HFFc6 (cell line): Measurements from ENCODE around the gene PAPPA. TPM values are rescaled to one million over a fixed set of nuclear protein-coding genes. Genes with fewer than 3 reads are reported as not detected.

ENCODE experiments used
- DNase-seq: peaks from one replicate; pipeline ENCODE4 v3.0.0-alpha.2; 2018
- H3K27ac Mint-ChIP-seq: 2 replicates; pipeline ENCODE4 v1.8.0; 2020; ENCODE audit warnings: mild to moderate bottlenecking, mixed read lengths
- H3K27me3 Mint-ChIP-seq: 2 replicates; pipeline ENCODE4 v1.8.0; 2021; ENCODE audit warnings: mild to moderate bottlenecking, moderate library complexity, mixed read lengths; ENCODE audit not compliant: insufficient read depth
- H3K36me3 Mint-ChIP-seq: 2 replicates; pipeline ENCODE4 v1.8.0; 2021; ENCODE audit warnings: low read depth, mixed read lengths
- H3K4me1 Mint-ChIP-seq: 2 replicates; pipeline ENCODE4 v1.8.0; 2020; ENCODE audit warnings: low read depth, mixed read lengths
- H3K4me3 Mint-ChIP-seq: 2 replicates; pipeline ENCODE4 v1.8.0; 2020; ENCODE audit warnings: mild to moderate bottlenecking, moderate library complexity, mixed read lengths
- H3K9me3 Mint-ChIP-seq: 2 replicates; pipeline ENCODE4 v1.8.0; 2020; ENCODE audit warnings: mild to moderate bottlenecking, mixed read lengths
- total RNA-seq, 6 experiments: library from RNA; stranded (reverse); fragmentation: NEBNext Ultra II Directional; extraction: Animal tissue kit (Norgen Biotek cat#: 25700); gene quantifications; 2 replicates in 1 of 6; 3 replicates in 5 of 6; pipeline ENCODE4 v1.2.3, GENCODE V29; 2021
- TF ChIP-seq, protein P1 (sequence below): fragments of 200-600 bp; sonication (generic); IDR thresholded peaks from 2 replicates; pipeline ENCODE4 v1.5.0; 2021; ENCODE audit warnings: antibody characterized with exemption, mild to moderate bottlenecking

Gene PAPPA
- total RNA-seq, 6 experiments from 2014 or later = 8.2 to 13.2 (median 12.3) TPM

DNA sequence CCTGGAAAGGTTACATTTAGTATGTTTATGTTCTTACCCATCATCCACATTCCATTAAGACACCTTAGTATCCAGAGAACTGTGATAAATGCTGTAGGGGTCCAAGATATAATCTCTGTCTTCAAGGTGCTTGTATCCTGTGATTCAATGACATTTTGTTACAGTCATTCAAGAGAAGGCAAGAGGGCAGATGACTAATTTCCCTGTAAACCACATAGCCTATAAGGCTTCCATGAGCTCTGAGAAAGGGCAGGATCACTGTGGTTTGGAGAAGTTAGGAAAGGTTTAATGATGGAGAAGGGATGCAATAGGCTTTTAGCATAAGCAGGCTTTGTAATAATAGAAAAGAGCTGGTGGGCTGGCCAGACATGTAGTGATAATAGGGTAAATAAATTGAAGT is 40.0 kb downstream of the PAPPA start:
- no peaks in the 10 kb centered on the region for H3K9me3 Mint-ChIP-seq
- H3K27ac Mint-ChIP-seq = peak overlapping the region; percentile 52
- peak; percentile 86 for DNase-seq
- no peaks in the 10 kb centered on the region; the same call in none of the 2 replicates for H3K27me3 Mint-ChIP-seq
- peaks cover 10% of the 10 kb centered on the region for H3K36me3 Mint-ChIP-seq
- peaks cover 72% of the 10 kb centered on the region for H3K4me1 Mint-ChIP-seq
- TF ChIP-seq, protein P1, sequence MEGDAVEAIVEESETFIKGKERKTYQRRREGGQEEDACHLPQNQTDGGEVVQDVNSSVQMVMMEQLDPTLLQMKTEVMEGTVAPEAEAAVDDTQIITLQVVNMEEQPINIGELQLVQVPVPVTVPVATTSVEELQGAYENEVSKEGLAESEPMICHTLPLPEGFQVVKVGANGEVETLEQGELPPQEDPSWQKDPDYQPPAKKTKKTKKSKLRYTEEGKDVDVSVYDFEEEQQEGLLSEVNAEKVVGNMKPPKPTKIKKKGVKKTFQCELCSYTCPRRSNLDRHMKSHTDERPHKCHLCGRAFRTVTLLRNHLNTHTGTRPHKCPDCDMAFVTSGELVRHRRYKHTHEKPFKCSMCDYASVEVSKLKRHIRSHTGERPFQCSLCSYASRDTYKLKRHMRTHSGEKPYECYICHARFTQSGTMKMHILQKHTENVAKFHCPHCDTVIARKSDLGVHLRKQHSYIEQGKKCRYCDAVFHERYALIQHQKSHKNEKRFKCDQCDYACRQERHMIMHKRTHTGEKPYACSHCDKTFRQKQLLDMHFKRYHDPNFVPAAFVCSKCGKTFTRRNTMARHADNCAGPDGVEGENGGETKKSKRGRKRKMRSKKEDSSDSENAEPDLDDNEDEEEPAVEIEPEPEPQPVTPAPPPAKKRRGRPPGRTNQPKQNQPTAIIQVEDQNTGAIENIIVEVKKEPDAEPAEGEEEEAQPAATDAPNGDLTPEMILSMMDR = no peak
- H3K4me3 Mint-ChIP-seq = no peak overlapping the region; the same call in 1 of the 2 replicates

DNA sequence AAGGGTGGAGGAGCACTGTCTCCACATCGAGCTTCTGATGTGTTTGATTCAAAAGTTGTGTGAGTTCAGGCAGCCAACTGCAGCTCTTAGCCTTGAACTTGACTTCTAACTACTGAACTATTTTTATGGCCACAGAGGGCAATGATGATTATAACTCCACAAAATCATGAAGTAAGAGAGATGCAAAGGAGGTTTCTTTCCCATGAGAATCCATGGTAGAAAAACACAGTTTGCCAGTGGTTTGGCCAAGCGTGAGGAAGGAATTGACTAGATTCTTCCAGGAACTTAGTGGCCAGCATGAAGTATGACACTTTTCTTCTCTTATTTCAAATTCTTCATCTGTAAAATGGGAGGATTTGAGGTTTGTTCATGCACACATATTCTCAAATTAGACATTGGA is 43.2 kb downstream of the PAPPA start:
- Mint-ChIP-seq H3K36me3 (peaks cover 15% of the 10 kb centered on the region), H3K27me3 (peaks cover 1% of the 10 kb centered on the region), H3K4me3 (no peak overlapping the region), H3K27ac (no peak overlapping the region), H3K9me3 (no peaks in the 10 kb centered on the region), H3K4me1 (peaks cover 52% of the 10 kb centered on the region)
- TF ChIP-seq, protein P1 = peak; percentile 28; the same call in 1 of the 2 replicates
- DNase-seq = no peak

DNA sequence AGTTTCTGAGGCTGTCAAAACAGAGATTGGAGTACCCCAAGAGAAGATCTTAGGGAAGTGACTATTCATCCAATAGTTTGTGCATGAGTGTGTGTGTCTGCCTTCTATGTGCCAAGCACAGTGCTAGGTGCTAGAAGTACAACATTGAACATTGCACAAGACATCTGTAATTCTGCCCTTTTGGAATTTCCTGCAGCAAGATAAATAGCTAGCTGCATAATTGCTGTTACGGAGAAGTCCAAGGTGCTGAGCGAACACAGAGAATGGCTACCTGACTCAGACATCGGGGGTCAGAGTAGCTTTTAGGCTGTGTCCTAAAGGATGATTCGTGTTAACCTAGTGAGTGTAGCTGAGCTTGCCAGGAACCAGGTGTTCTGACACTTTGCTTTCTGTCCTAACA is 44.8 kb downstream of the PAPPA start:
- no peak for DNase-seq
- Mint-ChIP-seq H3K4me1 (peaks cover 48% of the 10 kb centered on the region), H3K27ac (no peak overlapping the region), H3K9me3 (no peaks in the 10 kb centered on the region), H3K4me3 (no peak overlapping the region), H3K27me3 (peaks cover 1% of the 10 kb centered on the region), H3K36me3 (peaks cover 23% of the 10 kb centered on the region)
- TF ChIP-seq, protein P1 = no peak

DNA sequence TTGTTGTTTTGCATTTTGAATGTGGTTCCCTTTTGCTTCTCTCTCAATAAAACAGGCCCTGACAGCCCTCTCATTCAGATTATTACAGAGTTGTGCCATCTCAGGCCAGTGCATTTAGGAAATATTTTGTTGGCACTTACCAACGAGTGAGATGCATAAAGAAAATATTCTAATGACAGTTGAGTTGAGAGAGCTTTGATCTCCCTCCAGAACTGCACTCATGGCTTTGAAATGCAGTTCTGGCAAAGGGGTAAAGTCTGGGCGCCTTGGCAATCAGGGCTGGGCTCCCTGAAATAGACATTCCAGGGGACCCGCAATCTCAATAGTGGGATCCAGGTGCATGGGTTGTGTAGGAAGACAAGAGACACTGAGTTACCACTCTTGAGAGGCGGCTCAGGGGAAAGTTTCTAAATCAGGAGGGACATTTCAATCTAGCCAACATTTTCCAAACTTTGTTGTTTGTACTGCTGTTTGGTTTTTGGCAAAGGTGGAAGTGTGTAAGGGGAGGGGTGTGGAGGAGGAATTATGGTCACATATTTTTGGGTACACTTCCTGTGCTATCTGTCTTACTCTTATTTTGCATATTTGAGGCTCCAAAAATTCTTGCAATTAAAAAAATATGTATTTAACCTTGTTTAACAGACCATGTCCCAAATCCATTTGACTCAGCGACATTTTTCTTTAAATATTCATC is 48.8 kb downstream of the PAPPA start:
- TF ChIP-seq, protein P1 = no peak
- Mint-ChIP-seq H3K27ac (no peak overlapping the region), H3K9me3 (no peaks in the 10 kb centered on the region), H3K4me3 (no peak overlapping the region), H3K4me1 (peaks cover 21% of the 10 kb centered on the region), H3K27me3 (peaks cover 1% of the 10 kb centered on the region), H3K36me3 (peaks cover 17% of the 10 kb centered on the region)
- DNase-seq = no peak

DNA sequence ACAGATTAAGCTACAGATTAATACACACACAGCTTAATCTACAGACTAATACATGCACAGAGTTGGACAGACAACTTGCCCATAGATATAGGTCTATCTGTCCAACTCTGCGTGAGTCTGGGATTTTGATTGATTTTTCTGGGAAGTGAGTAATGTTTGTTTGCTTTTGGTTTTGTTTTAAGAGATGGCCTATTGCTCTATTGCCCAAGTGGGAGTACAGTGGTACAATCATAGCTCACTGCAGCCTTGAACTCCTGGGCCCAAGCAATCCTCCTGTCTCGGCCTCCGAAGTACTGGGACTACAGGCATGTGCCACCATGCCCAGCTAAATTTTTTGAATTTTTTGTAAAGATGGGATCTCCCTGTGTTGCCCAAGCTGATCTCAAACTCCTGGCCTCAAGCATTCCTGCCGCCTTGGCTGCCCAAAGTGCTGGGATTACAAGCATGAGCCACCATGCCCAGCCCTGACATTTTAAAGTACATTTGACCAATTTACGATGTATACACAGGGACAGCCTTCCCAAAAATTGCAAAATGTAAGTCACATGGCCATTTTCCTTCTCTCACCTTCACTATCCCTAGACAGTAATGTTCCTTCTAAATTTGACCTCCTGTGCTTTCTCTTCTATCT is 50.8 kb downstream of the PAPPA start:
- H3K27me3 Mint-ChIP-seq = peaks cover 1% of the 10 kb centered on the region
- H3K36me3 Mint-ChIP-seq = peaks cover 30% of the 10 kb centered on the region
- DNase-seq = no peak
- no peak overlapping the region for H3K4me3 Mint-ChIP-seq
- H3K4me1 Mint-ChIP-seq = peaks cover 30% of the 10 kb centered on the region
- no peaks in the 10 kb centered on the region for H3K9me3 Mint-ChIP-seq
- H3K27ac Mint-ChIP-seq = no peak overlapping the region
- TF ChIP-seq, protein P1 = no peak
